ENCODE measurements around the gene RPAIN.

DNA sequence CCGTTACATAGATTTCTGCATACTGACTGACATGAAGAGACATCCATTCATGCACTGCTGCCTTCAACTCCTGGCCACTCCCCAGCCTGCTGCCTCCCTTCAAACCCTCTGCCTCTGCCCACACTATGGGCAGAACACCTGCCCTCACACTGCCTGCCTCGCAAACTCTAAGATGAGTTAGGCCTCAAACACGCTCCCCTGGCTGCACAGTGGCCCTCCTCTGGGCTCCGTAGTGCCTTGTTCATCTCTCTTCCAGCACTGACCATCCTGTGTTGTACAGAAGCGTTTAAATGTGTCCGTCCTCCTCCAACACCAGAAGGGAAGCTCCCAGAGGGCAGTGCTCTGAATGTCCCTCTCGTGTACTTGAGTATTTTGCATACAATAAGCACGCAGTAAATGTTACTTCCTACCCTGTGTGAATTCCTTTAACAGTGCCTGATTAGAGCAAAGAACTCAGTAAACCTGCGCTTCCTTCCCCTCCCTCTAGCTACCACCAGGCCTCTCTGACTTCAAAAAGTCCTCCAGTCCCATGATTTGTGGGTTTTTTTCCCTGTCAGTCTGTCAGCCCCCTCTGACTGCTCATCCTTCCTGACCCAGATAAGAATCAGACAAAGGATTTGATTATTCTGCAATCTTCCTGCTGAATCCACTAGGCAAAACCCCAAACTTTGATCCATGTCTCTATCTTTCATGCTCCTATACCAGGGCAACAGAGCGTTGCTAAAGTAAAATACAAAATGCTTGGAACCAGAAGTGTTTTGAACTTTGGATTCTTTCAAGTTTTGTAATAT lies 44.9 kb downstream of the RPAIN start:
- TF ChIP-seq, protein P1, sequence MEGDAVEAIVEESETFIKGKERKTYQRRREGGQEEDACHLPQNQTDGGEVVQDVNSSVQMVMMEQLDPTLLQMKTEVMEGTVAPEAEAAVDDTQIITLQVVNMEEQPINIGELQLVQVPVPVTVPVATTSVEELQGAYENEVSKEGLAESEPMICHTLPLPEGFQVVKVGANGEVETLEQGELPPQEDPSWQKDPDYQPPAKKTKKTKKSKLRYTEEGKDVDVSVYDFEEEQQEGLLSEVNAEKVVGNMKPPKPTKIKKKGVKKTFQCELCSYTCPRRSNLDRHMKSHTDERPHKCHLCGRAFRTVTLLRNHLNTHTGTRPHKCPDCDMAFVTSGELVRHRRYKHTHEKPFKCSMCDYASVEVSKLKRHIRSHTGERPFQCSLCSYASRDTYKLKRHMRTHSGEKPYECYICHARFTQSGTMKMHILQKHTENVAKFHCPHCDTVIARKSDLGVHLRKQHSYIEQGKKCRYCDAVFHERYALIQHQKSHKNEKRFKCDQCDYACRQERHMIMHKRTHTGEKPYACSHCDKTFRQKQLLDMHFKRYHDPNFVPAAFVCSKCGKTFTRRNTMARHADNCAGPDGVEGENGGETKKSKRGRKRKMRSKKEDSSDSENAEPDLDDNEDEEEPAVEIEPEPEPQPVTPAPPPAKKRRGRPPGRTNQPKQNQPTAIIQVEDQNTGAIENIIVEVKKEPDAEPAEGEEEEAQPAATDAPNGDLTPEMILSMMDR (IDR thresholded peaks at IDR 0.05) = no peak
- no peak for TF ChIP-seq EP300 (IDR thresholded peaks at IDR 0.05)
- no peak for TF ChIP-seq POLR2A (IDR thresholded peaks at IDR 0.05)

Data from ovary (tissue), 3 donors.